Muscle of back (tissue), 11 donors: ENCODE data around the gene RPH3AL. TPM values are rescaled to one million over a fixed set of nuclear protein-coding genes. Genes with fewer than 3 reads are reported as not detected.
A peak's percentile ranks its signal among the peaks of the same experiment; 100 is the strongest.

Source experiments
- DNase-seq, 3 donors: peaks; one replicate each; pipeline versions ENCODE4 v3.0.0 to v3.0.0-alpha.2; 2013
- polyA plus RNA-seq, 10 donors: library from polyadenylated mRNA; unstranded; fragments of 120-200 nt; gene quantifications; one replicate each; pipeline ENCODE4 v1.2.1, GENCODE V29; 2013; ENCODE audit not compliant: insufficient read length in 10 of 10

The RPH3AL gene
- polyA plus RNA-seq, 10 donors, result 3.1 to 6.9 (median 3.9) TPM

- DNase-seq, result no peak
Observed at GRCh38 chr17:354651-355556, 2.3 kb upstream of the RPH3AL start.

GRCh38 chr17:353838-354234 is 1.2 kb upstream of the RPH3AL start:
- no peak for DNase-seq

- no peak for DNase-seq
Observed at GRCh38 chr17:353213-353837, 718 bp upstream of the RPH3AL start.

- no peak for DNase-seq
Observed at GRCh38 chr17:351875-352420, 659 bp downstream of the RPH3AL start.

GRCh38 chr17:351449-351738 is 1.2 kb downstream of the RPH3AL start:
- no peak for DNase-seq

- peak; percentile 47 to 83 (median 76) for DNase-seq
Observed at GRCh38 chr17:350706-351448, 1.7 kb downstream of the RPH3AL start.

GRCh38 chr17:349666-350065 is 2.9 kb downstream of the RPH3AL start:
- no peak for DNase-seq

- DNase-seq, result no peak
Observed at GRCh38 chr17:348692-349425, 3.7 kb downstream of the RPH3AL start.

GRCh38 chr17:348012-348411 is 4.6 kb downstream of the RPH3AL start:
- no peak for DNase-seq

- DNase-seq, result no peak
Observed at GRCh38 chr17:347309-347899, 5.2 kb downstream of the RPH3AL start.

- DNase-seq, result no peak
Observed at GRCh38 chr17:345992-346785, 6.4 kb downstream of the RPH3AL start.

GRCh38 chr17:345261-345660 is 7.3 kb downstream of the RPH3AL start:
- DNase-seq, result no peak

GRCh38 chr17:343875-344752 is 8.5 kb downstream of the RPH3AL start:
- no peak for DNase-seq

GRCh38 chr17:343211-343610 is 9.4 kb downstream of the RPH3AL start:
- DNase-seq, result no peak

- DNase-seq, result no peak
Observed at GRCh38 chr17:340074-340473, 12.5 kb downstream of the RPH3AL start.

GRCh38 chr17:339193-340061 is 13.2 kb downstream of the RPH3AL start:
- no peak for DNase-seq

GRCh38 chr17:338442-339192 is 14.0 kb downstream of the RPH3AL start:
- peak in 1 of 3 donors; percentile 19 for DNase-seq

GRCh38 chr17:337866-338265 is 14.7 kb downstream of the RPH3AL start:
- DNase-seq, result no peak
